ENCODE data around the gene C9orf152. TPM values are rescaled to one million over a fixed set of nuclear protein-coding genes. Genes with fewer than 3 reads are reported as not detected.

C9orf152 gene
- total and polyA plus RNA-seq, 4 donors, result 0.08 to 0.29 (median 0.20) TPM; not detected in 1

DNA sequence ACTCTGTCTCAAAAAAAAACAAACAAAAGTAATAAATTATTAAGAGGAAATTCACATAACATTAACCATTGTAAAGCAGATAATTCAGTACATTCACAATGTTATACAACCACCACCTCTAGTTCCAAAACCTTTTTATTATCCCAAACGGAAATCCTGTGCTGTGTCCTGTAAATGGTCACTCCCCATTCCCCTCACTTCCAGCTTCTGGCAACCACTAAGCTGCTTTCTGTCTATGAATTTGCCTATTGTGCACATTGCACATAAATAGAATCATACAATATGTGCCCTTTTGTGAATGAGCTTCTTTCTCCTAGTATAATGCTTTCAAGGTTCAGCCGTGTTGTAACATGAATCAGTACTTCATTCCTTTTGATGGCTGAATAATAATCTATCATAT lies 20.8 kb downstream of the C9orf152 start (continued):
- no peak for TF ChIP-seq FOXA1 (IDR thresholded peaks at IDR 0.05)
- TF ChIP-seq JUND (IDR thresholded peaks at IDR 0.05), result no peak
- TF ChIP-seq, protein P1, sequence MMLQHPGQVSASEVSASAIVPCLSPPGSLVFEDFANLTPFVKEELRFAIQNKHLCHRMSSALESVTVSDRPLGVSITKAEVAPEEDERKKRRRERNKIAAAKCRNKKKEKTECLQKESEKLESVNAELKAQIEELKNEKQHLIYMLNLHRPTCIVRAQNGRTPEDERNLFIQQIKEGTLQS (IDR thresholded peaks at IDR 0.05), result no peak
- no peak for TF ChIP-seq EGR1 (IDR thresholded peaks at IDR 0.05; ENCODE audit: low read depth in 2 of 2)
- no peak for TF ChIP-seq HNF4A (conservative IDR thresholded peaks at IDR 0.05)
- TF ChIP-seq YY1 (IDR thresholded peaks at IDR 0.05), result no peak

DNA sequence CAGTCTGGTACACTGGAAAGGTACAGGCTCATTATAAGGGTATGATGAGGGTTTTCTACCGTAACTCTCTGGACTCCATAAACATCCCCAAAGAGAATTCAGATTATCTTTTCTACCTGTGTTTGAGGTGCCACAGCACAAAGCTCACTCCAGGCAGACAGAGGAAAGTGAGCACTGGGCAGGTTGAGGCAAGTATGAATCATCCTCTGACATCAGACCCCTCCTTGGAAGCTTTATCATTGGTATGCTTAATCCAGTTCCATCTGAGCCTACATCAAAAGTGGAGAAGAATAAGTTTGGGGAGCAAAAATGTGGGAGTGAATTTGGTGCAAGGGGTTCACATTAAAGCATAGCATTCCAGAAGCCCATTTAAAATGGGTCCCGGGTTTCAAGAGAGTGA lies 21.7 kb downstream of the C9orf152 start:
- no peak for DNase-seq (ENCODE audit: low spot score)
- WGBS, result 96% methylated on average over 2 of the region's 2 CpGs
- H3K9ac ChIP-seq (ENCODE audit: low read depth in 1 of 2, low read length in 2 of 2), result no peak overlapping the region
- H3K27me3 ChIP-seq (ENCODE audit: control insufficient read depth in 4 of 4, insufficient read depth in 4 of 4, low read length in 3 of 4), result no peaks in the 10 kb centered on the region
- H3K4me3 ChIP-seq (ENCODE audit: low read depth in 1 of 3, low read length in 3 of 3), result no peak overlapping the region
- TF ChIP-seq, protein P2, sequence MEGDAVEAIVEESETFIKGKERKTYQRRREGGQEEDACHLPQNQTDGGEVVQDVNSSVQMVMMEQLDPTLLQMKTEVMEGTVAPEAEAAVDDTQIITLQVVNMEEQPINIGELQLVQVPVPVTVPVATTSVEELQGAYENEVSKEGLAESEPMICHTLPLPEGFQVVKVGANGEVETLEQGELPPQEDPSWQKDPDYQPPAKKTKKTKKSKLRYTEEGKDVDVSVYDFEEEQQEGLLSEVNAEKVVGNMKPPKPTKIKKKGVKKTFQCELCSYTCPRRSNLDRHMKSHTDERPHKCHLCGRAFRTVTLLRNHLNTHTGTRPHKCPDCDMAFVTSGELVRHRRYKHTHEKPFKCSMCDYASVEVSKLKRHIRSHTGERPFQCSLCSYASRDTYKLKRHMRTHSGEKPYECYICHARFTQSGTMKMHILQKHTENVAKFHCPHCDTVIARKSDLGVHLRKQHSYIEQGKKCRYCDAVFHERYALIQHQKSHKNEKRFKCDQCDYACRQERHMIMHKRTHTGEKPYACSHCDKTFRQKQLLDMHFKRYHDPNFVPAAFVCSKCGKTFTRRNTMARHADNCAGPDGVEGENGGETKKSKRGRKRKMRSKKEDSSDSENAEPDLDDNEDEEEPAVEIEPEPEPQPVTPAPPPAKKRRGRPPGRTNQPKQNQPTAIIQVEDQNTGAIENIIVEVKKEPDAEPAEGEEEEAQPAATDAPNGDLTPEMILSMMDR (IDR thresholded peaks at IDR 0.05; ENCODE audit: low read depth, low read length, missing input control), result no peak
- no peak for TF ChIP-seq RAD21 (IDR thresholded peaks at IDR 0.05)
- TF ChIP-seq HNF4G (IDR thresholded peaks at IDR 0.05), result no peak
- no peak for TF ChIP-seq GABPA (IDR thresholded peaks at IDR 0.05 in 1 of 2, conservative IDR thresholded peaks at IDR 0.05 in 1 of 2)
- TF ChIP-seq, protein P3, sequence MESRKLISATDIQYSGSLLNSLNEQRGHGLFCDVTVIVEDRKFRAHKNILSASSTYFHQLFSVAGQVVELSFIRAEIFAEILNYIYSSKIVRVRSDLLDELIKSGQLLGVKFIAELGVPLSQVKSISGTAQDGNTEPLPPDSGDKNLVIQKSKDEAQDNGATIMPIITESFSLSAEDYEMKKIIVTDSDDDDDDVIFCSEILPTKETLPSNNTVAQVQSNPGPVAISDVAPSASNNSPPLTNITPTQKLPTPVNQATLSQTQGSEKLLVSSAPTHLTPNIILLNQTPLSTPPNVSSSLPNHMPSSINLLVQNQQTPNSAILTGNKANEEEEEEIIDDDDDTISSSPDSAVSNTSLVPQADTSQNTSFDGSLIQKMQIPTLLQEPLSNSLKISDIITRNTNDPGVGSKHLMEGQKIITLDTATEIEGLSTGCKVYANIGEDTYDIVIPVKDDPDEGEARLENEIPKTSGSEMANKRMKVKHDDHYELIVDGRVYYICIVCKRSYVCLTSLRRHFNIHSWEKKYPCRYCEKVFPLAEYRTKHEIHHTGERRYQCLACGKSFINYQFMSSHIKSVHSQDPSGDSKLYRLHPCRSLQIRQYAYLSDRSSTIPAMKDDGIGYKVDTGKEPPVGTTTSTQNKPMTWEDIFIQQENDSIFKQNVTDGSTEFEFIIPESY (IDR thresholded peaks at IDR 0.05), result no peak
- no peak for TF ChIP-seq YY1 (IDR thresholded peaks at IDR 0.05)
- TF ChIP-seq TAF1 (conservative IDR thresholded peaks at IDR 0.05), result no peak
- no peak for TF ChIP-seq JUND (IDR thresholded peaks at IDR 0.05)
- no peaks in the 10 kb centered on the region for H3K9me3 ChIP-seq (ENCODE audit: control insufficient read depth in 4 of 4, low read length in 3 of 4)
- H3K4me1 ChIP-seq (ENCODE audit: control insufficient read depth in 4 of 4, insufficient read depth in 4 of 4, low read length in 3 of 4), result peaks cover 5 to 13% (median 6%) of the 10 kb centered on the region in 4 donors
- no peak overlapping the region for H3K27ac ChIP-seq (ENCODE audit: low read depth in 1 of 2, low read length in 2 of 2)
- H3K36me3 ChIP-seq (ENCODE audit: control insufficient read depth in 4 of 4, insufficient read depth in 3 of 4, low read depth in 1 of 4, low read length in 3 of 4), result no peaks in the 10 kb centered on the region

DNA sequence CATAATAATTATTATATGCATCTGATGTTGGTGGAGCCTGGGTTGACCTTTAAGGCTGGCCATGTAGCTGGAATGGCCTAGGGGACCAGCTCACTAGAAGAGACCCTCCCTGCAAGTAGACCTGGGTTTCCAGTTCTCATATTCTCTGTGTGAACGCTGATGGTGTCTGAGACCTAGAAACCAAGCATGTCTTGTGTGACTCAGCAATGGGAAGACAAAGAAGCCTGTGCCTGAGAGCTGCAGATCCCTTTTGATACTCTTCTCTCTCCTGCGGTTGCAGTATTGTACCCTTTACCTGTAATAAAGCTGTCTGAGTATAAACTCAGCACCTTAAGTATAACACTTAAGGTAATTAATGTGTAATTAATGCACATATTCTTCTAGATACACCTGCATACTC lies 22.2 kb downstream of the C9orf152 start:
- Histone ChIP-seq H3K27me3 (ENCODE audit: control insufficient read depth in 4 of 4, insufficient read depth in 4 of 4, low read length in 3 of 4) (no peaks in the 10 kb centered on the region), H3K4me1 (ENCODE audit: control insufficient read depth in 4 of 4, insufficient read depth in 4 of 4, low read length in 3 of 4) (peaks cover 5 to 13% (median 6%) of the 10 kb centered on the region in 4 donors), H3K9me3 (ENCODE audit: control insufficient read depth in 4 of 4, low read length in 3 of 4) (no peaks in the 10 kb centered on the region), H3K36me3 (ENCODE audit: control insufficient read depth in 4 of 4, insufficient read depth in 3 of 4, low read depth in 1 of 4, low read length in 3 of 4) (no peaks in the 10 kb centered on the region), H3K9ac (ENCODE audit: low read depth in 1 of 2, low read length in 2 of 2) (no peak overlapping the region), H3K27ac (ENCODE audit: low read depth in 1 of 2, low read length in 2 of 2) (no peak overlapping the region), H3K4me3 (ENCODE audit: low read depth in 1 of 3, low read length in 3 of 3) (no peak overlapping the region)
- TF ChIP-seq, protein P3 (IDR thresholded peaks at IDR 0.05), result no peak
- no peak for TF ChIP-seq GABPA (IDR thresholded peaks at IDR 0.05 in 1 of 2, conservative IDR thresholded peaks at IDR 0.05 in 1 of 2)
- no peak for TF ChIP-seq RAD21 (IDR thresholded peaks at IDR 0.05)
- TF ChIP-seq, protein P4, sequence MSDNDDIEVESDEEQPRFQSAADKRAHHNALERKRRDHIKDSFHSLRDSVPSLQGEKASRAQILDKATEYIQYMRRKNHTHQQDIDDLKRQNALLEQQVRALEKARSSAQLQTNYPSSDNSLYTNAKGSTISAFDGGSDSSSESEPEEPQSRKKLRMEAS (IDR thresholded peaks at IDR 0.05), result no peak
- no peak for TF ChIP-seq FOXA1 (IDR thresholded peaks at IDR 0.05)
- no peak for TF ChIP-seq YY1 (IDR thresholded peaks at IDR 0.05)
- TF ChIP-seq SP1 (IDR thresholded peaks at IDR 0.05), result no peak
- no peak for TF ChIP-seq EGR1 (IDR thresholded peaks at IDR 0.05; ENCODE audit: low read depth in 2 of 2)
- WGBS, result 98% methylated on average over 2 of the region's 2 CpGs
- DNase-seq (ENCODE audit: low spot score), result no peak
